Tongue (tissue), 2 donors: ENCODE data around the gene TSC22D3. TPM values are rescaled to one million over a fixed set of nuclear protein-coding genes. Genes with fewer than 3 reads are reported as not detected.

ENCODE experiments used
- DNase-seq: peaks from one replicate; pipeline ENCODE4 v3.0.0-alpha.2; 2015
- total RNA-seq: library from RNA; depleted of rRNA; stranded (reverse); fragments of >200 nt; gene quantifications from one replicate; pipeline ENCODE4 v1.2.3, GENCODE V29; 2014

The TSC22D3 gene
- total RNA-seq, 1 donor from 2014 or later: 144 TPM

DNA sequence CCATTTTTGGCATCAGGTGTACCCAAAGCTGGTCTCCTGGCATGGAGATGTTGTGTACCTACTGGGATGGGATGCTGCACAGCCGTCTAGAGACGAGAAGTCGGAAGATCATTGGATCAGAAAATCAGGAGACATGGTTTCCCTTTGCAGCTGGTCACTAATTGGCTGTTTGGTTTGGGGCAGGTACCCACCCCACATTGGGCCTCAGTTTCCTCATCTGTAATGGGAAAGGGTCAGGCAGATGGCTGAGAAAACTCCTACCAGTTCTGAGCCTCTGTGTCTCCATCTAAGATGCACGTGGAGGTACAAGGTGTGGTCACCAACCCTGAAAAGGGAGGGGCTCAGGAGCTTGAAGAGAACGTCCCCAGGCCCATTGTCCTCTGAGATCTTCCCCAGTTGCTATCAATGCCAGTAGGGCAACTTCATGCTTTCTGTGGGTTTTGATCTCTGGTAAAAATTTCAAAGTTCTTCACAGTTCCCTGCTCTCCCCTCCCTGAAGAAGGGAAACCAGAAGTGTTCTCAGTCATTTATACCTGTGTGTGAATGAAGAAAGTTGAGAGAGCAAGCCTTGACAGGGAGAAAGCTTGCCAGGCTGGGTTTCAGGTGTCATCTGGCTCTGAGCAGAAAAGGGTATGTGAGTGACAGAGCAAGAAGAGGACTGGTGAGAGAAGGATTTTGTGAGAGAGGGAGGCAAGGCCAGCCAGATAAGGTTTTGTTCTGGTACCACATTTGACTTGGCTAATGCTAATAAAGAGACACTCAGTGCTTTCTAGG lies 15.1 kb downstream of the TSC22D3 start:
- DNase-seq: no peak

DNA sequence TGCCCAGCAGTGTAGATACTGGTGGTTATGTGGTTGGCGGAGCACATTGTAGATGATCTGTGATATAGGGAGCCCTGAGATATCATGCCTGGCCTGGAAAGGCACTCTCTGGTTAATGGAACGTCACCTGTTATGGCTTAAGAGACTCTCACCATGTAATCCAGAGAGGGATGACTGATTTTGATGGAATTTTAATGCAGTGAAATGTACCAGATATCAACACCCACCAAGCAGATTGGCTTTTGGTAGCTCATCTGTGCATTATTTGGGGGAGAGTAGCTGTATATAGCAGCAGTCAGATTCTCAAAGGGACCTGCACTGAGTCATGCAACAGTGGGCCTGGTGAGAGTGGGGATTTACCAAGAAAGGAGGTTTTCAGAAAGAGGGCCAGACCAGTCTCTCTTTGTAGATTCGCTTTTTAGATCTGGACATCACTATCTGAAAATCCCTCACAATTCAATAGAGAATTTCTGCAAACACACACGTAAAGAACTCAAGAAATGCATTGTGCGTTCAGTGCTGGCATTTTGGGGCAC lies 17.3 kb downstream of the TSC22D3 start:
- DNase-seq: no peak

DNA sequence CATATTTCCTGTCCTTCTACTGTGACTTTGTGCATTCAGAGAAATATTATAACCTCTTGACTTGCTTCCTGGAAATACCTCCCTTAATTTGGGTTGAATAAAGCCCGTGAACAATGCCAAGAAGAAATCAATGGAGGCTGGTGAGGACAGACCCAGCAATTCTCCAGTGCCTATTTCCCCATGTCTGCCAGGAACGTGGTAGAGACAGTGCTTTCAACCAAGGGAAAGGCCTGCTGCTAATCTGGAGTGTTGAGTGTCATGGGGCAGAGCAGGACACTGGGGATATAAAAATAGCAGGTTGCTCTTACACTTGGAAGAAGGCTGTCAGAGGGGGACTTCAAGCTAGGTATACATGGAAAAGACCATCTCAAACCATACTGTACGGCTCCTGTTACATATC lies 19.9 kb downstream of the TSC22D3 start:
- DNase-seq: no peak

DNA sequence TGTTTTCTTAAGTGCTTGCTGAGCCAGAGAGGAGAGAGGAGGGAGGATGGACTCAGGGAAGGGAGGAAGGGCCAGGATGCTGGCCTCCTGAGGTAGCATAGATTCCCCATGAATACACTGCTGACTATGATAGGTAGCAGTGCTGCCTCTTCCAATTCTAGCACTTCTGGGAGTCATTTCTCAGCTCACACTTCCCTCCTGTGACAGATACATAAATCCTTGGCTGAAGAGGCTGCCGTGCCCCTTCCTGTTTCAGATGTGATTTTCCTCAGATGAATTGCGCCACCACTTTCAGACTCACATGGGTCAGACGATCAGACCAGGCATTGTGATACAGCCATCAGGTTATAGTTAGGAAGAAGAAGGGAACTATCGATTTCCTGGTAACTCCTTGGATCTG lies 22.4 kb downstream of the TSC22D3 start:
- no peak for DNase-seq

DNA sequence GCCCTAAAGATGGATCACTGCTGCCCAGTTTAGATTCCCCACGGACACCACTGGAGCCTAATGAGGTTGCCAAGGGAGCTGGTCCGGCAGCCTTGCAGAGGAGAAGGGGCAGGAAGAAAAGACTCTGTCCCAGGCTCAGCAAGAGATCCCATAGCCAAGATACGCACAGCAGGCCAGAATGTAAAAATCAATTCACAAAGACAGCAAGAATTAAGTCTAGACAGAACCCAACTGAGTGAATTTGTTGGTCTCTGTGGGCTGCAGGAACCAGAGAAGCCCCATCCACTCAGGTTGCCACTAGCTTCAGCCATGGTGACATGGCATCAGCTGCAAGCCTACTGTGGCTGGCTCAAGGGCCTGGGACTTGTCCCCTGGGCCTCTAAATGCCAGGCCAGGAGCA lies 22.9 kb downstream of the TSC22D3 start:
- DNase-seq: no peak

DNA sequence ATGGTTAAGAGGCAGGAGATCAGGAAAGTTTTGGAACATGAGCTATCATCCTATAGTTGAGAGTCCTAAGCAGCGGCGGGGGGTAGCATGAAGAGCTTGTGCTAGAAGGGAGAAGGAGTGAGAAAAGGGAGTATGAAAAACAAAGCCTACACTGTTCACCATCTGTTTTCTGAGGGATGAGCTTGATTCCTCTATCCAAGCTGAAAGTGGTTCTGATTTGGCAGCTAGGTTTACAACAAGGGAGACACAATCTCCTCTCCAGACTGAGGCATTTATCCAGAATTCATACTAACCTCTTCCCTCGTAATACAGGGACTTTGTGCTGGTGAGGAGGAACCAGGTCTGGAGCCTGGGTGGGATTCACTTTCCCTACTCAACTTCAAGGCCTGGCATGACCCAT lies 23.5 kb downstream of the TSC22D3 start:
- DNase-seq: no peak

DNA sequence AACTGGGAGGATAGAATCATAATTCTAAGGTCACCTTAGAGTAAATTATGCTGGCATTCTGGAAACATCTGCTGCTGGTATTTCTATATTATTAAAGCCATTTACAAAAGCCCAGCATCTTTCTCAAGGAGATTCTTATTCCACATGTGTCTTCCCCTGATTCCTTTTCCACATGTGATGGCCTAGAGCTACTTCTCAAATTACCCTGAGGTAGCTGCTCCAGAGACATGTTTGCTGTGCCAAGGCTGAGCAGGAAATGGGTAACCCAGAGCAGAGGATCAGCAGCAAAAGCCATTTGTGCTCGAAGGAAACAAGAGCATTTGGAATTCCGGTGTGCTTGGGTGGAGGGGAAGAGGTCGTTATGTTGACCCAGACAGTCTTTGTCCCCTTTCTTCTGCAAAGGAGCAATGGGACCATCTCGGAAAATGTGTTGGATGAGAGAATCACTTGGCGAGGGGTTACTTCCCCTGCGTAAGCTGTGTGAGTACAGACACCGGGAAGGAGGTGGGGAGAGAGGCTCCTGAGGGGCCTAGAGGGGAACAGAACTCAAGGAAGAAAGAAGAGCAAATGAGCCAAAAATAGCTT lies 24.6 kb downstream of the TSC22D3 start:
- peak; percentile 65 for DNase-seq

DNA sequence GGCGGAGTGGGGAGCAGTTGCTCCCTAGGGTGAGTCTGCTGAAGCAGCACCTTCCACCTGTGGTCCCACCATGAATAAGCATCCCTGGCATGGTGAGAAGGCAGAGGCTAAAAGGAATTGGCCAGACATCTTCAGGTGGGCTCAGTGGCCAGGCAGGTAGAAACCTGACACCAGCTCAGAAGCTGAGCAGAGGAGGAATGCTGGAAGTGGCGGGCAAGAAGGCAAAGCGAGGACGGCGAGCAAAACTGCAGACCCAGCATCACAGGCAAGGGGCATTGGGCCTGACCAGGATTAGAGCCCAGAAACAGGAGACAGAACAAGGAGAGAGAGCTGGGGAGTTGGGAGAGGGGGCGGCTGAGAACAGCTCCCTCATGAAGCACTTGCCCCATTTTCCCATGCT lies 25.3 kb downstream of the TSC22D3 start:
- no peak for DNase-seq

DNA sequence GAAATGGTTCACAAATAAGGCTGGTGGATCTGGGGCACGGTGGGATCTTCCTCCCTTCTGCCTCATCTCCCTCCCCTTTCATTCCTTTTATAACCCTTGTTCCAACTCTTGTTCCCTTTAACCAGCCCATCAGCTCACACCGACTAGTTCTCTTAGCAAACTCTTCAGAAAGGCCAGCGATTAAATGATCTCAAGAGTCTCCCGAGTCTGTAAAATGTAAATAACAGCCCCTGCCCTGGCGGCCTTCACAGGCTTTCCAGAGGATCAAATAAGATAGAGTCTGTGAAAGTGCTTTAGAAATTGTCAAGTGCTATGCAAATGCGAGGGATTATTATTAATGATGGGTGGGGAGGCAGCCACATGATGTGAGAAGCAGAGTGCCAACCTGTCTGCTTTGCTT lies 27.1 kb downstream of the TSC22D3 start:
- no peak for DNase-seq

DNA sequence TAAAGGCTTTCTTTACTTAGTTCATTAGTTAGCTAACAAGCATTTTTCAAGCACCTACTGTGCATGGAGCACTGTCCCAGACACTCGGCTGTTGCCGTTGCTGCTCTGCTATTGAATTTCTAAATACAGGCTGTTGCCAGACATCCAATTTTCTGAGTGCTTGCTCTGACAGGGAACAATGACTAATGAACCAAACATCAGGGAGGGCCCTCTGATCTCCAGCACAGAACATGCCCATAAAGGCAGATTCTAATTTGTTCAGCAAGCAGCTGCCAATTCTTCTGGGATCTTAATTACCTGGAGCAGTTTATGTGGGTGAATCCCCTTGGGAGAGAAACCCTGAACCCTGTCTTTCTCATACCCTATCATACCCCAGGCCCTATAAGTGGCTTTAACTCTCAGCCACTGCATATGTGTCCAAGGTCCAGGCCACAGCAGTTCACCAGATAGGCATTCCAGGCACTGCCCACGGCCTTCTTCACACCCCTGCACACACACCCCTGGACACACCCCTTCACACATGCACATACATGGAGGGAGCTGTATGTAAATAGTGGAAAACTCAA lies 27.9 kb downstream of the TSC22D3 start:
- peak; percentile 70 for DNase-seq

DNA sequence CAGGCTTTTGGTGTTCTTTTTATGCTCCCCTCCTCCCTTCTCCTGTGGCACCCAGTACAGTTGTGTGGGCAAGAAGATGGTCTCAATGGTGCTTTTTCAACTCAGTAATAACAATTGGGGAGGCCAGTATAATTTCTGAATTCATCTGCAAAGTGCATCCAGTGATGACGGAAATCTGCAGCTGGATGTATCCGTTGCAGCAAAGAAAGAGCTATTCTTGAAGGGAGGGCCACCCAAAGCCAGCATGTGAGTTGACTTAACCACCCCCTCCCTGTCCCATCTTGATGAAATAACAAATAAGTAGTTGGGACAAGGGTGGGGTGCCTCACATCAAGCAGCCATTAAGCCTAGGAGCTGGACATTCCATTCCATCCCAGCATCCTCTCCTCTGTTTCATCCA lies 30.7 kb downstream of the TSC22D3 start:
- DNase-seq: no peak

DNA sequence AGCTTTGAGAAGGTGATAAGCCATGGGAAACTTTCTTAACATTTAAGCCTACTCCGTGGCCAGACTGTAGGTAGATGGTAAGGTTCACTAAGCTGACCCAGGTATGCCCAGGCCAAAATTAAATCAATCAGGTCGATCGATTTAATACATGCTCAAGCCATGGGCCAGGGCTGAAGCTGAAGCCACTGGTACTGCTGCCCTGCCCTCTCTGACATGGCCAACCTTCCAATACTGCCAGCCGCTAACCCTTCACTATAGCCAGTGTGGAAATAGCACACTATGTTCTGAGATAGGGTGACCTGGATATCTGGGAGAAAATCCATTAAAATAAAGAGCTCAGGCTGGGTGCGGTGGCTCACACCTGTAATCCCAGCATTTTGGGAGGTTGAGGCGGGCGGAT lies 31.6 kb downstream of the TSC22D3 start:
- no peak for DNase-seq

DNA sequence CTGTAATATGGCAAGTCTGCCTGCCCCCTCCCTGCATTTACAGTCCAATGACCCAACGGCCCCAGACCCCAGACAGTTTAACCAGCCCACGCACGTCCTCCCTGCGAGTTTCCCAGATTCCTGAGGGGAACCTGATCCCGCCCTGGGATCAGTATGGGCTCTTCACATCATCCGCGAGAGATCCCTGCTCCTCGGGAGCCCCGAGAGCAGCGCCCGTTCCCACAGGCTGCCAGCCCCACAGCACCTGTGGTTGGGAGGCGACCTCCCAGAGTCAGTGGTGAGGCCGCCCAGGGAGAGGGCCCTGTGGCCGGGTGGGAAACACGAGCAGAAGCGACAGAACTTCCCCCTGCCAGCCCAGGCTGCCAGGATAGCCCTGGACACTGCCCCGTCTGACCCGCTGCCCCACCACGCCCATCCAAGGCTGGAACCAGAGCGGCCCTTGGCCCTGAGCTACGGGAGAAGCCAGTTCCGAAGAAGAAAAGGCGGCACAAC lies 32.8 kb downstream of the TSC22D3 start:
- DNase-seq: peak; percentile 40

DNA sequence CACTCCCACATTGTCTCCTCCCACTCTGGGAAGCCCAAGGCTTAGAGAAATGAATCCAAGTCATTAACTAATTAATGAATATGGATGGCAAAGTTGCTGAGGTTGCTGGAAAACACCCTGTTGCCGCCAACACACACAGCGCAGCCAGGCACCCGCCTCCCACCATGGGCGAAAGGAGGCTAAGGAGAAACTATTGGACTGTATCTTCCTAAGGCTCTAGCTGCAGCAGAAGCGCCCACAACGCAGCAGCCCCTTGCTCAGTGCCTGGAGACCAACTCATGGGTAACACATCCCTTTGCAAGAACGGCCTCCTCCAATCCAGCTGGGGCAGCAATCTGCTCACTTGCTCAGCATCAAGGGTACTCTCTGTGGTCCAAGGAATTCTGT lies 34.2 kb downstream of the TSC22D3 start:
- no peak for DNase-seq

DNA sequence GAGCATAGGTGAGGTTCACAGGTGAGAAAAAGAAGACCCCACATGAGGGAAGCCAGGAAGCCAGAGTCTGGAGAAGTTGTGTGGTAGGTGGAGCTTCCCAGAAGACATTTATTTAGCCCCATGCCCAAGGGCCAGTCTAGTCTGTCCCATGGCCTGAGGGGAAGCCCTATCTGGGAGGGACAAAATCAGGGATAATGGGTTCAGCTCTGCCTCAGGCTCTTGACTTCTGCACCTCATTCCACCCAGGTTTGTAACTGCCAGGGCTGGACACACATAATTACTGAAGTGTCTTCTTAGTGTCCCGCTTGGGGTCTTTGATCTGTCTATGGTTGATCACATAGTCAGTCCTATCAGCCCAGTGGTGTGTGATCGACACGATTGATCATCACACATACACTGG lies 36.0 kb downstream of the TSC22D3 start:
- DNase-seq: no peak

DNA sequence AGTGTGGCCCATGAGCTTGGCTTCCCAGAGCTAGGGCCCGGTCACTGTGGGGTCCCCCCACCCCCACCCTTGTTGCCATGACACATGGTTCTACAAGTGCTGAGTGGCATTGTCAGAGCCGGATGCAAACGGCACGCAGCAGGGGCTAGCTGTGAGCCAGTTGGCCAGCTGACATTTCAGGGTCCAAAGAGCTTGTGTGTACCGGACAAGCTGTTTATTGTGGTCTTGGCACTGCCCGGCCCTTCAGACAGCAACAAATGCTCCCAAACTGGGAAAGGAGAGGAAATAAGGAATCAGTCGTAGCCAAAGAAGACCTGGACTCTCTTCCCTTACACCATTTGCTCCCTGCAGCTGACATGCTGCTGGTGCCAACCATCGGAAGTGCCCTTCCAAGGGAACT lies 36.8 kb downstream of the TSC22D3 start:
- DNase-seq: no peak

DNA sequence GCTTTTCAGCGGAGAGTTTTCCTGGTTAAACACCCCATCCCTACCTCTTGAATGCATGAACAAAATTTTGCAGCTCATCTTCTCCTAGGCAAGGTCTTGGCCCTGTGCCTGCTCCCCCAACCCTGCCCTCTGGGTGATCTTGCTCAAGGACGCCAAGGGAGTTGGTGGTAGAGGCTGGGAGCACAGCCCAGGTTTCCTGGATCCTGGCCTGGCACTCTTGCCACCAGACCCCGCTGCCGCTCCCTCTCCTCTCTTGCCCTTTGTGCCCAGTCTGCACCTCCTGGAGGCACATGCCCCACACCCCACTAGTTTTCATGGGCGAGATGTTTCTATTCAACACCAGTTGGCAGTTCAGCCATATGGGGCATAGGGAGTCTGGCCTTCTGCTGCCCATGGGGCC lies 37.3 kb downstream of the TSC22D3 start:
- DNase-seq: no peak

DNA sequence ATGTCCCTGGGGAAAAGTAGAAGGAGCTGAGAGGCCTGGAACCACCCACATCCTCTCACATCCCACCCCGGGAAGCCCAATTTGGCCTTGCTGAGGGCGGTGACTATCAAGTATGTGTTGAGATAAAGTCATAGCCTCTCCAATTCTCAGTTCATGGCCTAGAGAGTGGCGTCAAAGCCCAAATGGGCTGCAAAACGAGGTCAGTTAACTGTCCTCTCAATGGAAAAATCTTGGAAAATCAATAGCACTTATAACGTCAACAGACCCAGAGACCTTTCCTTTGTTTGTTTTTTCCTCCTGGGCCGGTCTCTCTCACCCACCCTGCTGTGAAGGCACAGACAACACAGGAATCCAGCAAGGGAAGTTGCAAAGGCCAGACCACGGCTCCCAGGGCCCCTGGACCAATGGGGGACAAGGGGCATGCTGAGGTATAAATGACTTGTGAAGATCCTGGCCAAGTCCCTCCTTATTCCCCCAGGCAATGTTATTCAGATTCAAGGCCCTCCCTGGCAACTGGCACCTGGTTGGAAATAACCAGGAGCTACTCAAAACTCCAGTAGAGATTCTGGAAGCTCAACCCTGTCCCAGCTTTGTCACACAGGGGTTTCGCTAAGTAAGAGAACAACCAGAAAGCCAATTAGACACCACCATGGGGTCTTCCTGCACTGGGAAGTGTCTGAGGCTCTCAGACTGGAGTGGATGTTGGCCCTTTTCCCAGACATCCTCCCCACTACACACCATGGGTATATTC lies 38.6 kb downstream of the TSC22D3 start:
- no peak for DNase-seq

DNA sequence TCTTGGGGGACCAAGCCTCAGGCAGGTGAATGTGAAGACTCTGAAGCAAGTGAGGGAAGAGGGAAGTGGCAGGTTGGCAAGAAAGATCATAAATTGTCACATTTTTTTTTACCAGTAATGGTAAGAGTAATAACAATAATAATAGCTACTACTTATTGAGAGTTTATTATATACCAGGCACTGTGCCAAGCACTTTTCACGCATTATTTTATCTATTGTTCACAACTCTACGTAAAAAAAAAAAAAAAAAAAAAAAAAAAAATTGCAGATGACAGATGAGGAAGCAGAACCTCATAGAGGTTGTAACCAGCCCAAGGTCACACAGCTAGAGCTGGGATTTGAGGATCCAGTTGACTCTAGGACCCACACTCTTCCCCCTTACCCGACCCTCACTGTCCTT lies 40.9 kb downstream of the TSC22D3 start:
- no peak for DNase-seq

DNA sequence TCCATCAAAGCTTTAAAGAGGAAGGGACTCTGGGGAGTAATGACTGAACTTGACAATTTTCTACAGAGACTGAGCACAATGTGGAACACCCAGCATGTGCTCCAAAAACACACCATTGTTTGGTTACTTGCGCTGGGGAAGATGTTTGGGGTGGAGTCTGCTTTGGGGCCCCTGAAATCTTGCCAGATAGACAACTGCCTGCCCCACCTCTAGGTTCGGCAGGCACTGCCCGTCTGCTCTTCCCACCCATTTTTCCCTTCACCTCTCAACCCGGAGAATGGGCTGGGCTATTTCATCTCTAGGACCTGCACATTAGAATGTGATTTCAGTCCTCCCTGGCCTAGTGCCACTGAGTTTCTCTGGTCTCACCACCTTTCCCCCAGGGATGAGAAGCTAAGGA lies 41.9 kb downstream of the TSC22D3 start:
- DNase-seq: no peak

DNA sequence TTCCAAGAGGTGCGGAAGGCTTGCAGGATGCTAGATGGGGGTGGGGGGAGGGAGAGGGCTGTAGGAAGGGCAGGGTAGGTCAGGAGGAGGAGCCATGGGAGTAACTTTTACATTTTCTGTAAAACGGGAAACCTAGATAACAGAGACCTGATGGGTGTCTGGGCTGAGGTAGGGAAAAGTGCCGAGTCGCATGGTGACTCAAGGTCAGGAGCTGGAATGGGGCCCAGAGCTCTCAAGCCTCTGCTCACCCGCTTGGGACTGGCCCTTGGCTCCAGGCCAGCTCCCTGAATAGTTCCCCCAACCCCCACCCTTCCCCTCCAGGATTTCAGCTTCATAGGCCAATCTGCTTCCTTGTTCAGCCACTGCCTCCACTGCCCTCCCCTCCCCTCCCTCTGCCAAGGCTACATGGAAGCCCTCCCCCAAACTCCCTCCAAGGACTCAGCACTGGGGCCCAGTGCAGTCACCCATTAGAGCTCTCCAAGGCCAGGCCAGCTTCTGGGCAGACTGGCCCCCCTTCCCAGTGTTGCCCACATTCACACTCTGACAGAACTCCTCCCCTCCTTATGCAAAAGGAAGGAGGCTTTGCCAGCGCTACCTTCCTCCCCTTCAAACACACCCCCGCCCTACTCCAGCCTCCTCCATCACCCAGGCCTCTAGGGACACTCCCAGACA lies 43.6 kb downstream of the TSC22D3 start:
- peak; percentile 66 for DNase-seq
